ENCODE measurements around the gene OSBP2.

The OSBP2 gene

DNA sequence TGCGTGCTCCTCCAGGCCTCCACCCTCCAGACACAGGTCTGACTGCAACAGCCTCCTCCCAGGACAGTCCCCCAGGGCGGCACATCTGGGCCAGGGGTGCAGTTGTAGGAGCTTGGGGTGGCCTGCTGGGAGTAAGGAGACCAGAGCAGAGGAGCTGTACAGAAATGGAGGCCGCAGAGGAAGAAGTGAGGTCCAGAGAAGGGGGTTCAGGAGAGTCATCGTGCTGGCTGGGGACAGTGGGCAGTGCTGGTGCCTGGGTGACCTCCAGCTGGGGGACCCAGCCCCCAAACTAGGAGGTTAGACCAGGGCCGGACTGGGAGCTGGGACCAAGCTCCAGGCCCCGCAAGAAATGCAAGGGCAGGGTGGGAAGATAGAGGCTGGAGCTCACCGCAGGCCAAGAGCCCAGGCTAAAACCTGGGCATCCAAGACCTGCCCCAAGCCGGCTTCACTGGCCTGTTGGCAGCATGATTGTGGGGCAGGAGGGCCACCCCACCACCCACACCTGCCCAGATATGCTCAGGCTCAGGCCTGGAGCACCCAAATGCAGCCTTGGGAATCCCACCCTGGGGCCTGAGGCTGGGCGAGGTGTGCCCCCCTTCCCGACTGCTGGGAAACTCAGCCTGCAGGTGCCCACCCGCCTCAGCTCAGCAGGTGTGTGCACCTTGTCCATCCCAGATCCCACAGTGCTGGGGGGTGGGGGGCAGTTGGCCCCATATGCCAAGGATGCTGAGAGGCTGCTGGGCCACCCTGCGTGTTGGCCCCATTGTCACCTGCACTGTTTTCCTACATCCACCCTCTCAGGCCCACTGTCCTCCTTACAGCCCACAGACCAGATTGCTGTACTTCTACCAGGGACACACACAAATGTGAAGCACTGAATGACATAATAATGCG, 177.0 kb downstream of the OSBP2 start:
- DNase-seq, result no peak

DNA sequence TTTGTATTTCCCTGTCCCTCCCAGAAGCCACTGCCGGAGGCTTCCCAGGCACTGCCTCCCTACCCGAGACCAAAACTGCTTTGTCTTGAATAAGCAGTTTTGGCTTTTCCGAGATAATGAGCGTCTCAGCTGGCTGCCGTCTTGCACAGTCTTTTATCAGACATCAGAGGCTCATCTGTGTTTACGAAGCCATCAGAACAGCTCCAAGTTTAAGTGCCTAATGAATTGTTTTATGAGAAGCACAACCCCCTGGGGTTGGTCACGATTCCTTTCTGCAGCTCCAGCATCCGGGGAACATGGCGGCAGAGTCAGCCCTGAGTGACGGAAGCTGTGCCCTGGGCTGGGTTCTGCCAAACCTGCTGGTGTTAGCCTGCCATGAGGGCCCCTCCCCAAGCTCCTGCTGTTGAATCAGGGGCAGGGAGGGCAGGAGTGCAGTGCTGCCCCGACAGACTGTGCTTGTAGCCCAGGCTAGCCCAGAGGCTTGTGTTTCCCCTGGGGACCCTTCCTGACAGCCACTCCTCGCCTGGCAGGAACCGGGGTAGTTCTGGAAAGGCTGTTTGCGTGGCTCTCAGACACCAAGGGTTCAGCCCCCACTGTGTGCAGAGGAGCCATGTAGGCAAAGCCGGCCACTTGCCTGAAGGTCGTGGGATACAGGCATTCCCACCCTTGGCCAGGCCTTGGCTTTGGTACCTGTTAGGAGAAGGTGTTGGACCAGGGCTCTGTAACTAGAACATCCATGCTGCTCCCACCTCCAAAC, 177.8 kb downstream of the OSBP2 start:
- DNase-seq, result no peak

DNA sequence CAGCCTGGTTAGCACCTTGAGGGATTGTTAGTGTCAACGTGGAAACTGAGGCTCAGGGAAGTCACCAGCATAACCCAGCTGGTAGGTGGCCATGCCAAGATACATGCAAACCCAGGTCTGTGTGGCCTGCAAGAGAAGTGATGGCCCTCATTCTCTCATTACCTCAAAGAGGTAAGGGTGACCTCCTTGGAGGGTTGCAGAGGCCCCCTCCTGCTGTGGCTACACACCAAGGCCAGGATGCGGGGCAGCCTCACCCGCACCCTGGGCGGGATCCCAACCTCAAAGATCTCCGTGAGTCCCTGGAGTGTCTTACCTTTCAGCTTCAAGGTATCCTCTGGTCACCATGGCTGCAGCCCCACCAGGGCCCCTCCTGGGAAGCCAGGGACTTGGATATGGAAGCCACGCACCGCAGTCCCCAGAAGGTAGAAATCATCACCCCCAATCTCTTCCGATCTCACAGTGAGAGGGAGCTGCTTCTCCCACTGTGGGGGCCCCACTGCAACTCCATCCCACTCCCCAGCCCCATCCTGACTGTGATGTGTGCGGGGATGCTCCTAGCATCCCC, 178.5 kb downstream of the OSBP2 start:
- no peak for DNase-seq

DNA sequence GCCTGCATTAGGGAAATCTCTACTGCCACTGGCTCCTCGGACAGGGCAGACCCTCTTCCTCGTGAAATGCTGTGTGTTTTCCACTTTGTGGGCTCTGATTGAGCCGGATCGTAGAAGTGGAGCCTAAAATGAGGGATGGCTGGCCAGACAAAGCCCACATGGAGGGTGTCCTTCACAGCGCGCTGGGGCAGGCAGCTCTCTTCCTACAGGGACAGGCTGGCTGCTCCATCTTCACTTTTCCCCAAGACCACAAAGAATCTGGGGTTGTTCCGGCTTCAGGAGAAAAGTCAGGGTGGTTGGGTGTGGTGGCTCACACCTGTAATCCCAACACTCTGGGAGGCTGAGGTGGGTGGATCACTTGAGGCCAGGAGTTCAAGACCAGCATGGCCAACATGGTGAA, 179.0 kb downstream of the OSBP2 start:
- no peak for DNase-seq

DNA sequence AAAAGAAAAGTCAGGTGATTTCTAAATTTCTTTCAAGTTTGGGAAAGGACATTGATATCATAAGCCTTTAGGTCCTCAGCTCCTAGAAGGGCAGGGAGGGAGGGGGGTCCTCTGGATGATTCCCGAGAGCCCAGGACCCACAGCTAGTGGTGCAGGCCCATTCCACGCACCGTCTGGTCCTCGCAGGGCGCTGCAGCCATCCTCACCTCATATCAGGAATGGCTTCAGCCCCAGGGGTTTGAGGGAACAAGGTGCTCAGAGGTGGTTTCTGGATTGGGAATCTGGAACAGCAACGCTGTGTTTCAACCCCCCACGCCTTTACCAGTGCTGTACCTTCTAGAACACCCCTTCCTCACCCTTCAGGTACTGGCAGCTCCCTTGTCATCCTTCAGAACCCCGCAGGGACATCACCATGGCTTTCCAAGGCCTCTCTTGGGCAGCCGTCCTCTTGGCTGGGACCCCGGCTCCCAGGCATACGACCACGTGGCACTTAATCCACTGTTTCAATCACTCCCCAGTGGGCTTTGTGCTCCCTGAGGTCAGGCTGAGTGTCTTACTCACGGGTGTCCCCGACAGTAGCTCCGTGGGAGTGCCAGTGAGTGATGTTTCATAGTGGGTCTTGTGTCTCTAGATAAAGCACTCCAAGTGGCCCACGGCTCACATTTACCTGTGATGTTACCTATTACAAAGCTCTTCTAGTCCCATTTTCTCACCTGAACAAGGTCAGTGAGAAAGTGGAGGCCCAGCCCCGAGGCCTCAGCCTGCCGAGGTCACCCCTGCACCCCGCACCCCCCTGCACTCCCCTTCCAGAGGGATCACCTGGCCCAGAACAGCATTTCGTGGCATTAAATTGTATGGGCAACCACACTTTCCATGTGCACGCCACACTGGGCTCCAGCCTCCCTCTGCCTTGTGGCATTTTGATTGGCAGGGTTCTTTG, 180.0 kb downstream of the OSBP2 start:
- no peak for DNase-seq

DNA sequence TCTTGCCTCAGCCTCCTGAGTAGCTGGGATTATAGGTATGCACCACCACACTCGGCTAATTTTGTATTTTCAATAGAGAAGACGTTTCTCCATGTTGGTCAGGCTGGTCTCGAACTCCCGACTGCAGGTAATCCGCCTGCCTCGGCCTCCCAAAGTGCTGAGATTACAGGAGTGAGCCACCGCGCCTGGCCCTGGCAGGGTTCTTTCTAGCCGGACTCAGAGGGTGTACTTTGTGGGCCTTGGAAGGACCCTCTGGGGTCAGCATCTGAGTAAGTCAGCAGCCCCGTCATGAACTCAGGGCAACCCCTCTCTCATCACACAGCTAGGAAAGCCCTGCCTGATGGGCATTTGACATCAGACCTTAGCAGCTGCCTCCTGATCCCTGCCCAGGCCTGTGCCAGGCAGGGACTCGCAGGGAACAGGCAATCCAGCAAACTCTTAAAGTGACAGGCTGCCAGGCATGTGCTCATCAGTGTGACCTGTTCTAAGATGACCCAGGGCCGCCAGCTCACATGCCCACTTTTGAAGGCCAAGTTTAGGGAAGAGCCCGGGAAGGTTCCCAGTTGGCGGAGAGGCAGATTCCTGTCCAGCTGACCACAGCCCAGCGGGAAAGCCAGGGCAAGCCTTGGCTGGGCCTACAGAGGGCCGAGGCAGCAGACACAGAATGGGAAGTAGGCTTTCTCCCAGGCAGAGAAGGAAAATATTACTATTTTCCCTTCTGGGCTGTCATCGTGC, 181.0 kb downstream of the OSBP2 start:
- DNase-seq, result no peak

DNA sequence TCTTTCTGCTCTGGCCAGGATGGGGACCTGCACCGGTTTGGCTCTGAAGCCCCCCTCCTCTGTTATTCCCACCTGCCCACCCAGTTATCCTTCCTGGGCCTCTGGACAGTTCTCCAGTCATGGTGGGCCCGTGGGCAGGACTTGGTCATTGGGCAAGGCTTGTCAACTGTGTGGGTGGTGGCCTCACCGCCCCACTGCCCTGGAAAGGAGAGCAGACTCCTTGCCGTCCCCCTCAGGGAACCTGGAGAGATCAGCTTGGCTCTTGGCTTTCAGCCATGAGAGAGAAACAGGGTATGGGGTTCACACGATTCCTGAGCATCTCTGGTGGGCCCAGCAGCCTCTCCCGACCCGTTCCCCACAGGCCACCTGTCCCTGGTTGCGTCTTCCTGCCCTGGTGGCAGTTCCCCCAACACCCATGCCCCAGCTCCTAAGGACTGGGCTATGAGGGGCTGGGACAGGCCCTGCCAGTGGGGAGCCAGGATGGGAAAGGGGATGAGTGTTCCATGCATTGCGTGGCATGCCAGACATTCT, 181.6 kb downstream of the OSBP2 start:
- no peak for DNase-seq

DNA sequence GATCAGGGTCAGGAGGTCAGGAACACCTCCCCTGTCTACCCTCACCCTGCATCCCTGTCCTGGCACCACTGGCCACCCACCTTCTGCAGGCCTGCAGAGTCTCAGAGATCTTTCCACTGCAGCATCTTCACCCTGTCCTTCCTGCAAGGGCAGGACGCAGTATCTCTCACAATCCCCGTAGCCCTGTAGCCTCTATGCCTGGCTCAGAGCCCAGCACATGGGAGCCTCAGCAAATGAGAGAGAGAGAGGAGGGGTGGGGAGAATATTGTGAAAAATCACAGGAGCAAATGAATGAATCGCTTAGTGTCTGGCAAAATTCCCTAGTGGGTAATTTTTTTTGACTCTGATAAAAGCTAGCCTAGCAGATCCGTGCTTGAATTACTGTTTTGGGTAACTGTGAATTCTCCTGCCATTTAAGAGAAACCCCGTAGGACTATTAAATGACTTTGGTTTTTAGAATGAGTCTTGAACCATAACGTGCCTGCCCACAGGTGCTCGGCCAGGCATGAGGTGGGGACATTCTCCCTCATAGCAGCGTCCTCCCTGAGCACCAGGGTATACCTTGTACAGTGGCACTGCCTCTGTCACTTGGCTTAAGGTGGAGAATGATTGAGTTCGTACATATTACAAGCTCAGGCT, 182.4 kb downstream of the OSBP2 start:
- no peak for DNase-seq

DNA sequence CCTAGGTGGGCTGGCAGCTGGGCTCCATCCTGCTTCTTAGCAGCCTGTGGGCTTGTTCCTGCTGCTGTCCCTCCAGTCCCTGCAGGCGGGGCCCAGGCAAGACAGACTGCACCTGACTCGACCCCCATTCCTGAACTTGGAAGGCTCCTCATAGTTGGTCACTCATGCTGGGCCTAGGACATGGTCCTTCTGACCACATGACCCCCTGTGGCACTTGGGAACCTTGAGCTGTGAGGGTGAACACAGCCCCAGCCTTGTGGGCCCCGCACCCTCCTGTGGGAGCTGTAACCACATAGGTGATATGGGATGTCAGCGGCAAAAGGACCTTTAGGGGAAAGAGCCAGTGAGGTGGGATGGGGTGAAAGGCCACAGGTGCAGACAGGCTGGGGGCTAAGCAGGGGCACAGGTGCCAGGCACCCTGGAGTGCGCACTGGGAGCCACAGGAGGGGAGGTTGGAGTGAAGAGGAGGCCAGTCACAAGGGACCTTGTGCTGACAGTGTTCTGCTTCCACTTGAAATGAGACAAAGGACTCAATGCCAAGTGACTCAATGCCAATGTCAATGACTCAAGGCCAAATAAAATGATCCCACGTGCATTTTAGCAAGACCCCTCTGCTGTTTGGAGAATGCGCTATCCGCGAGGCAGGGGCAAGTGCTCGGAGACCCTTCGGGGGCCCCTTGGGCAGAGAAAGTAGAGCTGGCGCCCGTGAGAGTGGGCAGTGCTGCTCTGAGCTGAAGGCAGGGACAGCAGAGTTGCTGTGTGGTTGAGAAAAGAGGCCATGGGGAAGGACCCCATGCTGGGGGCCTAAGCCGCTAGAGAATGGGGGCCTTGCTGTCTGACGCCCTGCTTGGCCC, 183.2 kb downstream of the OSBP2 start:
- no peak for DNase-seq

DNA sequence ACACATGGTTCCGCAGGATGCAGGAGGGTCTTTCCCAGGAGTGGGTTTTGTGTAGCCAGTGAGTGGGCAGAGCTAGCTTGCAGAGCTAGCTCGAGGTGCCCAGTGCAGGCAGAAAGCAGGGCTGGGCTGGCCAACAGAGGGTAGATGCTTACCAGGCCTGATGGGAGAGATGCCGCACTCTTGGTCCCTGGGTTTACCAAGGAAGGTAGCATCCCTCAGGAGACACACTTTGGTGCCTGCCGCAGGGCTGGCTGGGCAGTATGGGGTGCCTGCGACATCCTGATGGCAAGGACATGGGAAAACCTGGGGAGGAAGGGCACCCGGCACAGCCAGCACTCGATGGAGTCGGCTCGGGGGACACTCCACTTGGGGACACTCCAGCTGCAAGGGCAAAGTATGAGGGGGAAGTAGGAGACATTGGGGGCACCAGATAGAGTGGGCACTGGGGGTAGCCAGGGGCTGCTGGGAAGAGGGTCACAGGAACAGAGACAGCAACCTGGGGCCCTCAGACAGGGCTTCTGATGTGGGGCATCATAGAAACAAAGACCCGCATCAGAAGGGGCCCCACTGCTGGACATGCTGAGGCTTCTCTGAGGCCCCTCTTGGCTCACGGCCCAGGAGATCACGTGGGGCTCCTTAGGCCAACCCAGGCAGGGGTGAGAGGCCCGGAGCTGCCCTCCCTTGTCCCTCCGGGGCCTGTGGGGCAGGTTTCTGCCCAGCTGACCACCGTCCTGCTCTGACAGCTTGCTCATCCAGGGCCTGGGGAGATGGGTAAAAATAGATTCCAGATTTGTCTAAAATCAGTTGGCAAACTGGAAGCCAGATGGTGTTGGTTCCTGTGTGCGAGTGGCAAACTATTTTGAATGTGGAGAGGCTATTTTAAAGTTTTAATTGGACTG, 184.1 kb downstream of the OSBP2 start:
- no peak for DNase-seq

DNA sequence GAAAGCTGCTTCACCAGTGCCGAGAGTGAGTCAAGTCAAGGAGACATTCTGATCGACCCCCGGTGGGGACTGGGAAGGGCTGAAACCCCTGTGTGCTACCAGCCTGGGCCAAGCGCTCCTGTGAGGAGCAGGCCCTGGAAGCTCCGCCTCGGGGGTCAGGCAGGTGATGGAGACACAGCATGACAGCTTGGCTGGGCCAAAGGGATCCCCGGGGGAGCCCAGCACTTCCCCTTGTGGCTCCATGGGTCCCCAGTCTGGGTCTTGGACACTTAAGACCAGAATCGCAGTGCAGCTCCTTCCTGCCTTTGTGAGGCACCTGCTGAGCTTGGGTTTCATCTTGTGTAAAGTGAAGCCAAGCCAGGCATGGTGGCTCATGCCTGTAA, 184.7 kb downstream of the OSBP2 start:
- DNase-seq, result no peak

DNA sequence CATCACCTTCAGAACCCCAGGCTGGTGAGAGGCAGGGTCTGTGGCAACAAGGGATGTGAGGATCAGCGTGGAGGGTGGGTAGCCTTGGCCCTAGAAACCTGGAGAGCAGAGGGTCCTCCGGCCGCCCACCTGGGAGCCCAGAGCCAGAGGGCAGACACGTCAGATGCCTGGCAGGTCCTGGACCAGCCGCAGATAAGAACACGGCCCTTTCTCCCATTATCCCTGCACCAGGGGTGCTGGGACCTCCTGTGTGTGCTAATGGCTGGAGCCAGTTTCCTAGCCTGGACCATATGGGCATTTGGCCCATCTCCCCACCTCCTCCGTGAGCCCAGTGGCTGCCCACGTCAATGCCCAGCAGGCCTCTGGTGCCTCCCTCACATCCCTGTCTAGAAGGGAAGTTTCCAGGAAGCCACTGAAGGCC, 185.5 kb downstream of the OSBP2 start:
- no peak for DNase-seq

DNA sequence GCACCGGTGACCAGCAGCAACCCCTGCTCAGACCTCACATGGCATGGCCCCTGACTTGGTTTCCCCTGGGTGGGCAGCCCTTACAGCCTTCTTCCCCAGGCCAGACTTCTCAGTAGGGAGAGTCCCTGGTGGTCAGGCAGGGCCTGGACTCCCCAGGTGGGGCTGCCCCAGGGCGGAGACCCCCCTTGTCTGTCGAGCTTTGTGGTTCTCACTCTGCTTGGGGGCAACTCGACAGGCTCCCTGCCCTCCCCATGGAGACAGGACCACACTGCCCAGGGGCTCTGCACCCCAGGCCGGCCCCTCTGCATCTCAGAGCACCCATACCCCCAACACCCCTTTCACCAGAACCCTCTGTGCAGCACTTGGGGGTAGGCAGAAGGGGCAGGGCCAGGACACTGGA, 186.2 kb downstream of the OSBP2 start:
- no peak for DNase-seq

DNA sequence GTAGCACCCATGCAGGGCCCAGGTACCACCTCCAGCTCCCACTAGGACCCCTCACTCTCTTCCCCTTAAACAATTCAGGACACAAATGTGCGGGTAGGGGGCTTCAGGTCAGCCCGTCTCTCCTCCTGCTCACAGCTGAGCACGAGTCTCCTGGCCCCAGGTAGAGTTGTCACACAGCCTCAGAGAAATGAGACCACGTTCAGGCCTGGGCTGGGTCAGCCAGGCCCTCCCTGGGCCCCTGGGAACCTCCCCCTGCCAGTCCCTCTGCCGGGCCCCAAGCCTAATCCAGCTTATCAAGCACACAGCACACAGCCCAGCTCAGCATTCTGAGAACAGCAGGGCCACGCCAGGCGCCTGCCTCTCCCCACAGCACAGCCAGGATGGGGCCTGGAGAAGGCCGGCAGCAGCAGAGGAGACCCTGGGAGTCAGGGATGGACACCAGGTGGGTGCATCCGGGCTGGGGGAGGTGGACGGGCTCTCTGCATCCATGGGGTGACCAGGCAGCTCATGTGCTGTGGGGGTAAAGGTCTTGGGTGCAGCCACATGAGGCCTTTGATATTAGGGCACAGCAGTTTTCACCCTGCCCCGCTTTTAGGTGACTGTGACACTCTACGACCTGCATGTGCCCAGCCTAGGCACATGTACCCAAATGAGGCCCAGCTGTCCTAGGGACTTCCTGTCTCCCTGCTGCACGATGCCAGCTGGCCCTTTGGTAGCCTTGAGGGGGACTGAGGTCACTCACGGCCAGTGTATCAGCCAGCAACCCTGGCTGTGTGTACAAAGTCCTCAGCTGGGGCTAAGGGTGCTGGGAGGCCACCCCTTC, 186.9 kb downstream of the OSBP2 start:
- DNase-seq, result no peak

DNA sequence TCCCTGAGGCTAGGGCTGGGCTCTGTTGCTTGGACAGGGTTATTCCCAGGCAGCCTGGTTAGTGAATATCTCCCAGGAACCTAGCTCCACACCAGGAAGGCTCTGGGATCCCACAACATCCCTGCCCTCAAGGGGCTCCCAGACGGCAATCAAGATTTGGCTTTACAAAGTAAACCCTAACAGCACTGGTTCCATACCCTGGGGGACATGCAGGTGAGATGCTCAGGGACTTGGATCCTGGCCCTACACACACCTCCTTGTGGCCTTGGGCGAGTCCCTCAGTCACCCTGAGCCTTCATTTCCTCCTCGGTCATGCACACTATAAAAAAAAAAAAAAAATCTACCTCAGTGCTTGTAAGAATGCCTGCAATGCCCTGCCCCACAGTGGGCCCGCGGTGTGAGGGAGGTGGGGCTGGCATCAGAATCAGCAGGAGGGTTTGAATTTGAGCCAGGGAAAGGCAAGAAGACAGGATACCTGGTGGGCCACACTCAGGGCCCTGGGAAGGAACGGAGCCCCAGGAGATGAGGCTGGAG, 187.6 kb downstream of the OSBP2 start:
- no peak for DNase-seq

DNA sequence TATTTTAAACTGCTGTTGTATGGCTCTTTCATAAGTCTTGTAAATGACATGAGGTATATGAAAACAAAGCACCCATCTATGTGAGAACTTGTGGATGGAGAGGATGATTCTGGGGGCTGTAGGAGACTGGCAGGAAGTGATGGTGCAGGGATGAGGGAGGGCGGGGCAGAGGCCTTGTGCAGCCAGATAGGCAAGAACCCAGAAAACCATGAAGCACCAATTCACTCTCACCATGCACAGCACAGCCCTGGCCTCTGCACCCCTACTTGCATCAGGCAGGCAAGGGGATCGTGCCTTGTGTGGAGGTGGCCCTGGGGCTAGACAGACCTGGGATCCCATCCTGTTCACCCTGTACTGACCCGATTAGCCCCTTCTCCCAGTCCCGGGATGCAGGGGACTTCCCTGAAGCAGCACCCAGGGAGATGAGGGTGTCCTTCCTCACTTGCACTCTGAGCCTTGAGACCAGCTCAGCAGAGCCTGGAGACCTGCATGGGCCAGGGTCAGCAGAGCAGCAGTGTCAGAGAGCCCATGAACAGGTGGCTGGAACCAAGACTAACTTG, 188.4 kb downstream of the OSBP2 start:
- no peak for DNase-seq

DNA sequence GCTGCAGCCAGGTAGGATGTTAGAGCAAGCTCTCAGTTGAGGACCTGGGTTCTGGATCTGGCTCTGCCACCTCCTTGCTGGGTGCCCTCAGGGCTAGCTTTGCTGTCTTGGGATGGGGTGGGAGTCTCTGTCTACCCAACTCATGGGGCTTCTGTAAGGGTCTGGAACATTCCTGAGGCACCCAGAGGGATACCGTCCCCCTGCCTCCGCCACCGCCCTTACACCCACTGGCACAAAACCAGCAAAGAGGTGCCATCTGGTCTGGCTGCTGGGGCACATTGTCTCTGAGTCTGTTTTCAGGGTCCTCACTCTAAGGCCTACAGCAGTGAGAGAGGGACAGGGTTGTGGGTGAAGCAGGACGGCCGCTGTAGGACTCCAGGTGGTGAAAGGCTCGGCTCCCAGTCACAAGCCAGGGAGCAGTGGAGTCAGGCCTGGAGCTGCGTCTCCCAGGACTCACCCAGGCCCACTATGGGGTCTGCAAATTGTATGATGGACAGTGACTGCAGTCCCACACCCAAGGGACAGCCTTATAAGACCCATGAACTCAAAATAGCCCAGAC, 189.0 kb downstream of the OSBP2 start:
- no peak for DNase-seq
